ENCODE measurements around the gene UBAC1. TPM values are rescaled to one million over a fixed set of nuclear protein-coding genes. Genes with fewer than 3 reads are reported as not detected.

Gene UBAC1
- total and polyA plus RNA-seq, 9 of the 15 experiments (the other 6 are each of a cell fraction or from before 2014, with no cell fraction given), result 94.0 to 399 (median 228) TPM

DNA sequence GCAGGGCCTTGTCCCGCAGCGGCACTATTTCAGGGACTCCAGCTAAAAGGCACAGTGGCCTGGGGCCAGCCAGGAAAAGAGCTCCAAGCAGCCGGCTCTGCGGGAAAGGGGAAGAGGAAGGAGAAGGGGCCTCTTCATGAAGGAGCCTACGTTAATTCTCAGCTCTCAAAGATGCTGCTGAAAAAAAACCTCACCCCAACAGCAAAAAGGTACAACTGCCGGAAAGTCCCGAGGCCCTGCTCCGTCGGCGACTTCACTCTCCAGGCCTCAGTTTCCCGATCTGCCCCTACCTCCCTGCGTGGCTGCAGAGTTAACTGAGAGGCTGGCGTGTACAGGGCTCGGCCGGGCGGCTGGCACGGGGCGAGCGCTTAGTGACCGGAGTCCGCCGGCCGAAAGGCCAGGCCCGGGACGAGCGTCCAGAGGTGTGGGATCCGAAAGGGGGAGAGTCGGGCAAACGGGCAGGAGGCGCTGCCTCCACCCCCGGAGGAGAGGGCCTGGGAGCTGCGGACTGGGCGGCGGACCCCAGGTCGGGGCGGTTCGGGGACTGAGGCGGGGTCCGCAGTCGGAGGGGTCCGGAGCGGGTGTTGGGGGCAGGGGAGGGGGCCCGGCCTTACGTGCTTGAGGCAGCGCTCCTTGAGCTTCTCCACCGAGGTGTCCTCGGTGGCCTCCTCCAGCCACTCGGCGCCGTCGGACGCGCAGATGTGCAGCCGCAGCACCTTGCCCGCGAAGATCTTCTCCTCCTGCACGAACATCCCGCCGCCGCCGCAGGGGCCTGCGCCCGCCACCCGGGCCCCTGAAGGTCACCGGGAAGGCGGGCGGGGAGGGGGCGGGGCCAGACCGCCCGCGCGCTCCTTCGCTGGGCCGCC, 529 bp downstream of the UBAC1 start:
- no TSS peak for BruUV-seq (replicated peaks)
- no peaks in the 10 kb centered on the region for H3K27me3 ChIP-seq (ENCODE audit: control insufficient read depth in 2 of 2, insufficient read depth in 2 of 2, low read length in 2 of 2)
- peaks cover 7% of the 10 kb centered on the region for H4K20me1 ChIP-seq (replicated peaks; ENCODE audit: control insufficient read depth, insufficient read depth, low read length)
- intact Hi-C loops (cut with micrococcal nuclease), result loop anchor here (5.0 to 10.0 kb wide), 2 partner anchors 134 to 358 kb away; partner anchors contain the start of gene NACC2
- peak overlapping the region; percentile 76 for H3K4me3 ChIP-seq
- POLR2A ChIA-PET, result interaction anchor here (0.5 to 1.5 kb wide), 5 partner anchors 8 to 342 kb away, joined by 3 to 7 read pairs (median 4); no protein-coding TSS in a partner anchor
- DNase-seq (ENCODE audit: extremely low read depth in 1 of 4, low spot score in 3 of 4), result peak in 3 of 4 experiments; percentile 31 to 69 (median 65)
- no peak overlapping the region for H2AFZ ChIP-seq (ENCODE audit: low read depth, low read length)
- H3K9me1 ChIP-seq (ENCODE audit: control insufficient read depth, insufficient read depth, low read length), result no peaks in the 10 kb centered on the region
- FAIRE-seq, result no peak
- H3K27ac ChIP-seq (ENCODE audit: extremely low read depth, low read depth, low read length), result peak overlapping the region; percentile 89
- peak overlapping the region; percentile 95 to 97 for H3K9ac ChIP-seq (ENCODE audit: insufficient read depth in 1 of 2, low read depth in 2 of 2, low read length in 2 of 2)
- peak; percentile 23 for ATAC-seq
- H3K36me3 ChIP-seq (ENCODE audit: control insufficient read depth, insufficient read depth, low read length), result peaks cover 40% of the 10 kb centered on the region
- H3K4me2 ChIP-seq (ENCODE audit: insufficient read depth, low read length), result peak overlapping the region; percentile 99
- in situ Hi-C loops (cut with MboI), result no loop called here
- under 1% methylated on average over 43 of the region's 74 CpGs for WGBS (ENCODE audit: insufficient coverage, low coverage, missing lambda C conversion rate)
- peaks cover 22 to 41% of the 10 kb centered on the region in 2 experiments for H3K4me1 ChIP-seq (replicated peaks in 1 of 2; ENCODE audit: control insufficient read depth in 2 of 2, insufficient read depth in 2 of 2, low read length in 2 of 2)
- peaks cover 67% of the 10 kb centered on the region for H3K79me2 ChIP-seq (ENCODE audit: control insufficient read depth, insufficient read depth, low read length)
- H3K9me3 ChIP-seq (replicated peaks; ENCODE audit: control insufficient read depth, insufficient read depth, low read depth, low read length), result no peaks in the 10 kb centered on the region
- CTCF ChIA-PET (ENCODE audit: low intra/inter-chr PET ratio), result no interaction called here
- 0 out of 4 replicates have a peak, but pooled peaks of 1 of the 2 experiments have one; percentile 48 for TF ChIP-seq HDAC1 (IDR thresholded peaks at IDR 0.05)
- peak; percentile 2; the same call in 1 of the 2 replicates for TF ChIP-seq SP1 (CRISPR knock-in tag; IDR thresholded peaks at IDR 0.05)
- TF ChIP-seq ZBTB7A (IDR thresholded peaks at IDR 0.05; ENCODE audit: borderline replicate concordance, control insufficient read depth, low read depth, low read length), result peak; percentile 91; the same call in 1 of the 2 replicates
- peak; percentile 10 for TF ChIP-seq GABPB1 (CRISPR knock-in tag; IDR thresholded peaks at IDR 0.05)
- peak; percentile 30; the same call in 1 of the 2 replicates for TF ChIP-seq FOXP1 (CRISPR knock-in tag; IDR thresholded peaks at IDR 0.05)
- TF ChIP-seq BCOR (IDR thresholded peaks at IDR 0.05), result peak; percentile 41; the same call in 1 of the 2 replicates
- TF ChIP-seq TRIM28 (IDR thresholded peaks at IDR 0.05), result no peak
- peak in 1 of 2 experiments; percentile 53; a peak in 2 of 4 replicates for TF ChIP-seq MAZ (CRISPR knock-in tag; conservative IDR thresholded peaks at IDR 0.05 in 1 of 2, IDR thresholded peaks at IDR 0.05 in 1 of 2)
- no peak for TF ChIP-seq ZNF592 (IDR thresholded peaks at IDR 0.05)
- peak; percentile 81 for TF ChIP-seq POLR2G (IDR thresholded peaks at IDR 0.05; ENCODE audit: low read depth, low read length)
- peak; percentile 50; the same call in 1 of the 2 replicates for TF ChIP-seq SPI1 (IDR thresholded peaks at IDR 0.05; ENCODE audit: borderline replicate concordance, low read depth, low read length)
- 0 out of 2 replicates have a peak, but pooled peaks have one; percentile 33 for TF ChIP-seq THAP12 (CRISPR knock-in tag; IDR thresholded peaks at IDR 0.05)
